ENCODE measurements around the gene ETNPPL.

DNA sequence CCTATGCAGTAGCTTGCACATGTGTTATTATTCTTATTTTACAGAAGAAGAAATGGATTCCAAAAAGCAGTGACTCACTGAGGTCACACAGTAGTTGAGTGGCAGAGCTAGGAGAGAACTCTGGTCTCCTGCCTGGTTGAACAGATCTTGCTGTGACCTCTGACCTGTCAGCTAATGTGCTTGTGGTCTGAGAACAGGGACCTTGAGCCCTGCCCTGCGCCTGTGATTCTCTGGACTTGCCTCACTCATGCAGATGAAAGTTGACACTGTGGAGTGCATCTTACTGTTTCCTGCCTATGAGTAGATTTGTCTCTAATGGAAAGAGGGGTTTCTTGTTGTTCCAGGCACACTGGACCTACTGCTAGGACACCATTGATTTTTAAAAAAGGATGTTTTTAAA lies 32.3 kb downstream of the ETNPPL start:
- TF ChIP-seq, protein P1, sequence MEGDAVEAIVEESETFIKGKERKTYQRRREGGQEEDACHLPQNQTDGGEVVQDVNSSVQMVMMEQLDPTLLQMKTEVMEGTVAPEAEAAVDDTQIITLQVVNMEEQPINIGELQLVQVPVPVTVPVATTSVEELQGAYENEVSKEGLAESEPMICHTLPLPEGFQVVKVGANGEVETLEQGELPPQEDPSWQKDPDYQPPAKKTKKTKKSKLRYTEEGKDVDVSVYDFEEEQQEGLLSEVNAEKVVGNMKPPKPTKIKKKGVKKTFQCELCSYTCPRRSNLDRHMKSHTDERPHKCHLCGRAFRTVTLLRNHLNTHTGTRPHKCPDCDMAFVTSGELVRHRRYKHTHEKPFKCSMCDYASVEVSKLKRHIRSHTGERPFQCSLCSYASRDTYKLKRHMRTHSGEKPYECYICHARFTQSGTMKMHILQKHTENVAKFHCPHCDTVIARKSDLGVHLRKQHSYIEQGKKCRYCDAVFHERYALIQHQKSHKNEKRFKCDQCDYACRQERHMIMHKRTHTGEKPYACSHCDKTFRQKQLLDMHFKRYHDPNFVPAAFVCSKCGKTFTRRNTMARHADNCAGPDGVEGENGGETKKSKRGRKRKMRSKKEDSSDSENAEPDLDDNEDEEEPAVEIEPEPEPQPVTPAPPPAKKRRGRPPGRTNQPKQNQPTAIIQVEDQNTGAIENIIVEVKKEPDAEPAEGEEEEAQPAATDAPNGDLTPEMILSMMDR (IDR thresholded peaks at IDR 0.05; ENCODE audit: insufficient read depth, low read length) = no peak
- no peak for TF ChIP-seq SPI1 (IDR thresholded peaks at IDR 0.05; ENCODE audit: borderline replicate concordance, low read depth)
